ENCODE measurements around the gene ARF6.
"Not testable (repeated sequence)": the region's sequence is repeated elsewhere in the genome, so short reads cannot be mapped to it uniquely, and the experiment has no call there.

The ARF6 gene

GRCh38 chr14:49879646-49880204 lies 13.2 kb upstream of the ARF6 start:
- peak; percentile 67 for DNase-seq

GRCh38 chr14:49880267-49881064 lies 12.4 kb upstream of the ARF6 start:
- peak; percentile 46 for DNase-seq

- no peak for DNase-seq
Observed at GRCh38 chr14:49881350-49882001, 11.4 kb upstream of the ARF6 start.

- DNase-seq: peak; percentile 56
Observed at GRCh38 chr14:49882826-49883694, 9.8 kb upstream of the ARF6 start.

GRCh38 chr14:49886523-49886922 lies 6.4 kb upstream of the ARF6 start:
- no peak for DNase-seq

GRCh38 chr14:49888293-49888692 lies 4.6 kb upstream of the ARF6 start:
- no peak for DNase-seq

- DNase-seq: peak; percentile 74
Observed at GRCh38 chr14:49892301-49892635, 614 bp upstream of the ARF6 start.

GRCh38 chr14:49893309-49894213 lies 679 bp downstream of the ARF6 start:
- DNase-seq: peak; percentile 91

- DNase-seq: peak; percentile 36
Observed at GRCh38 chr14:49894214-49895107, 1.6 kb downstream of the ARF6 start.

- DNase-seq: peak; percentile 51
Observed at GRCh38 chr14:49895480-49895879, 2.6 kb downstream of the ARF6 start.

GRCh38 chr14:49896272-49896671 lies 3.4 kb downstream of the ARF6 start:
- not testable (repeated sequence) for DNase-seq

- DNase-seq: no peak
Observed at GRCh38 chr14:49896966-49897365, 4.1 kb downstream of the ARF6 start.

GRCh38 chr14:49897414-49897813 lies 4.5 kb downstream of the ARF6 start:
- DNase-seq: no peak

- DNase-seq: no peak
Observed at GRCh38 chr14:49897965-49898364, 5.1 kb downstream of the ARF6 start.

- DNase-seq: no peak
Observed at GRCh38 chr14:49898485-49898884, 5.6 kb downstream of the ARF6 start.

- no peak for DNase-seq
Observed at GRCh38 chr14:49900973-49901372, 8.1 kb downstream of the ARF6 start.

GRCh38 chr14:49902679-49903246 lies 9.9 kb downstream of the ARF6 start:
- not testable (repeated sequence) for DNase-seq

GRCh38 chr14:49904270-49904669 lies 11.4 kb downstream of the ARF6 start:
- no peak for DNase-seq

GRCh38 chr14:49905989-49906388 lies 13.1 kb downstream of the ARF6 start:
- DNase-seq: no peak

GRCh38 chr14:49907186-49907585 lies 14.3 kb downstream of the ARF6 start:
- no peak for DNase-seq

GRCh38 chr14:49908433-49908782 lies 15.5 kb downstream of the ARF6 start:
- DNase-seq: no peak

Data from suppressor macrophage treated with lipopolysaccharide for 4 hours (primary cell).